GM23338 (cell line): ENCODE data around the gene PTPRJ. TPM values are rescaled to one million over a fixed set of nuclear protein-coding genes. Genes with fewer than 3 reads are reported as not detected.

Source experiments
- ATAC-seq: fragments of 200-7000 bp; cut with Tn5 transposase; 3 replicates; pipeline ENCODE4 v1.9.1; 2020
- DNase-seq: peaks from one replicate; pipeline ENCODE4 v3.0.0-alpha.2; 2015; ENCODE audit warnings: low spot score
- H2AFZ ChIP-seq: fragments of 200-600 bp; sonication (generic); 2 replicates; pipeline ENCODE4 v1.8.0; 2016; ENCODE audit warnings: antibody characterized with exemption, mild to moderate bottlenecking, moderate library complexity
- H3F3A ChIP-seq: fragments of 200-600 bp; sonication (generic); replicated peaks from 2 replicates; pipeline ENCODE4 v1.8.0; 2017; ENCODE audit warnings: antibody characterized with exemption, mixed run types, low read depth
- H3K27ac ChIP-seq: fragments of 200-600 bp; sonication (generic); 2 replicates; pipeline ENCODE4 v1.6.1; 2016; ENCODE audit warnings: low read depth
- H3K27me3 ChIP-seq: fragments of 200-600 bp; sonication (generic); 2 replicates; pipeline ENCODE4 v1.8.0; 2016; ENCODE audit warnings: mild to moderate bottlenecking, mixed run types, moderate library complexity; ENCODE audit not compliant: insufficient read depth
- H3K36me3 ChIP-seq: fragments of 200-600 bp; sonication (generic); 2 replicates; pipeline ENCODE4 v1.8.0; 2016; ENCODE audit warnings: mild to moderate bottlenecking; ENCODE audit not compliant: insufficient read depth
- H3K4me1 ChIP-seq: fragments of 200-600 bp; sonication (generic); 2 replicates; pipeline ENCODE4 v1.8.0; 2016; ENCODE audit warnings: mild to moderate bottlenecking, moderate library complexity; ENCODE audit not compliant: insufficient read depth
- H3K4me2 ChIP-seq: fragments of 200-600 bp; sonication (generic); 2 replicates; pipeline ENCODE4 v1.7.1; 2017; ENCODE audit warnings: mixed run types
- H3K4me3 ChIP-seq: fragments of 200-600 bp; sonication (generic); 2 replicates; pipeline ENCODE4 v1.6.1; 2016; ENCODE audit warnings: mixed run types
- H3K79me2 ChIP-seq: fragments of 200-600 bp; sonication (generic); replicated peaks from 2 replicates; pipeline ENCODE4 v1.8.0; 2017; ENCODE audit warnings: mild to moderate bottlenecking; ENCODE audit not compliant: insufficient read depth
- H3K9me2 ChIP-seq: fragments of 200-600 bp; sonication (generic); 2 replicates; pipeline ENCODE4 v1.8.0; 2017; ENCODE audit not compliant: insufficient read depth
- H4K20me1 ChIP-seq: fragments of 200-600 bp; sonication (generic); replicated peaks from 2 replicates; pipeline ENCODE4 v1.8.0; 2017; ENCODE audit warnings: mild to moderate bottlenecking; ENCODE audit not compliant: insufficient read depth
- H3K27ac Mint-ChIP-seq: 2 replicates; pipeline ENCODE4 v1.8.0; 2020; ENCODE audit warnings: inconsistent platforms, mild to moderate bottlenecking, moderate library complexity, mixed read lengths
- H3K27me3 Mint-ChIP-seq: 3 replicates; pipeline ENCODE4 v1.8.0; 2022; ENCODE audit warnings: low read depth, mild to moderate bottlenecking, moderate library complexity, mixed read lengths, inconsistent platforms; ENCODE audit not compliant: insufficient read depth, poor library complexity
- H3K36me3 Mint-ChIP-seq: 3 replicates; pipeline ENCODE4 v1.8.0; 2021; ENCODE audit warnings: low read depth, mild to moderate bottlenecking, inconsistent platforms, moderate library complexity, mixed read lengths
- H3K4me1 Mint-ChIP-seq: 3 replicates; pipeline ENCODE4 v1.8.0; 2020; ENCODE audit warnings: mild to moderate bottlenecking, inconsistent platforms, mixed read lengths
- H3K4me3 Mint-ChIP-seq: 3 replicates; pipeline ENCODE4 v1.8.0; 2021; ENCODE audit warnings: moderate library complexity, mild to moderate bottlenecking, inconsistent platforms, mixed read lengths
- H3K9me3 Mint-ChIP-seq: 3 replicates; pipeline ENCODE4 v1.8.0; 2020; ENCODE audit warnings: moderate library complexity, mild to moderate bottlenecking, inconsistent platforms, mixed read lengths
- CTCF ChIP-seq, 2 experiments: fragments of 200-600 bp in 1 of 2; sonication (generic) in 1 of 2; conservative IDR thresholded peaks; 2 replicates each; pipeline versions ENCODE4 v1.5.1 to v1.6.1; 2016 to 2017; ENCODE audit warnings: antibody characterized with exemption in 2 of 2, low read depth in 2 of 2, mild to moderate bottlenecking in 2 of 2, moderate library complexity in 1 of 2
- ETS1 ChIP-seq: IDR thresholded peaks from 2 replicates; pipeline ENCODE4 v1.6.1; 2016; ENCODE audit warnings: antibody characterized with exemption
- EZH2 ChIP-seq: fragments of 200-600 bp; sonication (generic); IDR thresholded peaks from one replicate; pipeline ENCODE4 v1.8.0; 2017; ENCODE audit warnings: antibody characterized with exemption, mild to moderate bottlenecking, low read depth; ENCODE audit not compliant: unreplicated experiment
- NANOG ChIP-seq: IDR thresholded peaks from 2 replicates; pipeline ENCODE4 v1.6.1; 2016; ENCODE audit warnings: antibody characterized with exemption, borderline replicate concordance
- POLR2AphosphoS5 ChIP-seq: IDR thresholded peaks from 2 replicates; pipeline ENCODE4 v1.6.1; 2016; ENCODE audit warnings: antibody characterized with exemption, low read depth
- STAT1 ChIP-seq: IDR thresholded peaks from one replicate; pipeline ENCODE4 v1.6.1; 2016; ENCODE audit warnings: antibody characterized with exemption; ENCODE audit not compliant: unreplicated experiment
- ZNF114 ChIP-seq: fragments of 250-450 bp; sonication (Bioruptor Pico); IDR thresholded peaks from 2 replicates; pipeline ENCODE4 v1.5.0; 2020; ENCODE audit warnings: mild to moderate bottlenecking, moderate library complexity
- ZNF331 ChIP-seq: fragments of 250-450 bp; sonication (Bioruptor Pico); IDR thresholded peaks from 2 replicates; pipeline ENCODE4 v1.5.0; 2020; ENCODE audit warnings: low read depth, mild to moderate bottlenecking, moderate library complexity
- ZNF462 ChIP-seq: fragments of 250-450 bp; sonication (Bioruptor Pico); IDR thresholded peaks from 2 replicates; pipeline ENCODE4 v1.5.0; 2020; ENCODE audit warnings: mild to moderate bottlenecking, moderate library complexity
- polyA plus RNA-seq: library from polyadenylated mRNA; unstranded; fragments of >200 nt; fragmentation: Nextera tagmentation; extraction: Ambion mirVana; gene quantifications from 2 replicates; pipeline ENCODE4 v1.2.1, GENCODE V29; 2016
- total RNA-seq: library from RNA; depleted of rRNA; stranded (reverse); fragments of >200 nt; shearing (Covaris generic); gene quantifications from 2 replicates; pipeline ENCODE4 v1.2.3, GENCODE V29; 2014

Gene PTPRJ
- total and polyA plus RNA-seq, 2 experiments from 2014 or later: 4.2 to 16.0 TPM

GRCh38 chr11:48093323-48093722, 113.0 kb downstream of the PTPRJ start (continued):
- no peak for TF ChIP-seq ETS1

GRCh38 chr11:48093795-48094642, 113.7 kb downstream of the PTPRJ start:
- Histone ChIP-seq H3K4me2 (no peak overlapping the region), H3K27ac (no peak overlapping the region), H3K36me3 (no peaks in the 10 kb centered on the region), H4K20me1 (no peaks in the 10 kb centered on the region; the same call in 1 of the 2 replicates), H3F3A (no peaks in the 10 kb centered on the region), H3K4me1 (peaks cover 26% of the 10 kb centered on the region), H3K79me2 (peaks cover 13% of the 10 kb centered on the region), H3K27me3 (no peaks in the 10 kb centered on the region), H3K9me2 (no peaks in the 10 kb centered on the region), H2AFZ (no peak overlapping the region), H3K4me3 (no peak overlapping the region)
- Mint-ChIP-seq H3K27me3 (peaks cover 4% of the 10 kb centered on the region), H3K4me1 (peaks cover 44% of the 10 kb centered on the region), H3K9me3 (no peaks in the 10 kb centered on the region), H3K4me3 (no peak overlapping the region), H3K27ac (no peak overlapping the region), H3K36me3 (no peaks in the 10 kb centered on the region)
- ATAC-seq: no peak
- no peak for DNase-seq
- TF ChIP-seq EZH2 (no peak), ZNF331 (CRISPR knock-in tag) (no peak), ZNF114 (CRISPR knock-in tag) (no peak), CTCF (conservative IDR thresholded peaks at IDR 0.05; ENCODE audit: low read depth in 2 of 2) (no peak), STAT1 (no peak), ETS1 (no peak), POLR2AphosphoS5 (no peak), NANOG (no peak), ZNF462 (CRISPR knock-in tag) (no peak)
